Heart left ventricle (tissue), 13 donors: ENCODE measurements around the gene SLC25A13.

Experiments
- POLR2A ChIP-seq, 2 donors: fragments of 450-650 bp; IDR thresholded peaks; one replicate each; pipeline ENCODE4 v1.6.1; 2017; ENCODE audit warnings: antibody characterized with exemption in 2 of 2, mild to moderate bottlenecking in 2 of 2, moderate library complexity in 2 of 2
- TF ChIP-seq, protein P1 (sequence below), 12 donors: fragments of 200-600 bp; sonication (generic) in 4 of 12; IDR thresholded peaks; one replicate each; pipeline versions ENCODE4 v1.5.0 to v1.8.0; 2018 to 2022; ENCODE audit warnings: antibody characterized with exemption in 12 of 12, mild to moderate bottlenecking in 5 of 12
- donor health status: ischemic (EF 13 %, LVEDD 7.1; RV severe dilation, severe dysfunction).
- donor health status: DM: no; HTN: yes; CAD: no.
- donor health status: DM: no; HTN: no; CAD: no.
- donor health status: ischemic (EF 25% LVEDD 6.9; RV normal size, moderate dysfunction).
- donor health status: ischemic (EF 25% LVEDD 5.7; RV mildly dilated, moderate dysfunction).
- donor health status: ischemic (EF 35%, LVEDD 5.7; RV mildly dilated, moderate dysfunction).
- donor health status: nonischemic (EF 11% LVEDD 7.7; RV severe dilation, severe dysfunction).
- donor health status: DM: yes; HTN: yes; CAD: no.
- donor health status: PGD.
- donor health status: ischemic (EF 29% LVEDD 5.4; RV normal size, mild dysfunction).
- donor health status: nonischemic (EF 23%, LVEDD 6.1; RV moderate dilation, normal function).

DNA sequence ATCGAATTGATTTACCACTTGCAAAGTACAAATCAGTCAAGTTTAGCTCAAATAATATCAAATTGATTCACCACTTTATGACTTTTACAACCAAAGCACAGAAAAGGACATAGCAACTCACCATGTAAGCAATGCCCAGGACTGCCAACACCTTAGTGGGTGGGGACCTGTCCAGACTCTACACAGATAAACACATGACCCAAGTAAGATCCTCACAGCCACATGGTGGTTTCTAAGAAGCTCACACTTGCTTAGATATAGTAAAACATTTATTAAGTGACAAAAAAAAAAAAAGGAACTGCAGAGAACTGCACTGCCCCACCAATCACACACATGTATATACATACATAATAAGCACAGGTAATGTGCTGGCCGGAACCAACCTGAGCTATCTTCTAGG is 116.2 kb downstream of the SLC25A13 start:
- TF ChIP-seq, protein P1, sequence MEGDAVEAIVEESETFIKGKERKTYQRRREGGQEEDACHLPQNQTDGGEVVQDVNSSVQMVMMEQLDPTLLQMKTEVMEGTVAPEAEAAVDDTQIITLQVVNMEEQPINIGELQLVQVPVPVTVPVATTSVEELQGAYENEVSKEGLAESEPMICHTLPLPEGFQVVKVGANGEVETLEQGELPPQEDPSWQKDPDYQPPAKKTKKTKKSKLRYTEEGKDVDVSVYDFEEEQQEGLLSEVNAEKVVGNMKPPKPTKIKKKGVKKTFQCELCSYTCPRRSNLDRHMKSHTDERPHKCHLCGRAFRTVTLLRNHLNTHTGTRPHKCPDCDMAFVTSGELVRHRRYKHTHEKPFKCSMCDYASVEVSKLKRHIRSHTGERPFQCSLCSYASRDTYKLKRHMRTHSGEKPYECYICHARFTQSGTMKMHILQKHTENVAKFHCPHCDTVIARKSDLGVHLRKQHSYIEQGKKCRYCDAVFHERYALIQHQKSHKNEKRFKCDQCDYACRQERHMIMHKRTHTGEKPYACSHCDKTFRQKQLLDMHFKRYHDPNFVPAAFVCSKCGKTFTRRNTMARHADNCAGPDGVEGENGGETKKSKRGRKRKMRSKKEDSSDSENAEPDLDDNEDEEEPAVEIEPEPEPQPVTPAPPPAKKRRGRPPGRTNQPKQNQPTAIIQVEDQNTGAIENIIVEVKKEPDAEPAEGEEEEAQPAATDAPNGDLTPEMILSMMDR (IDR thresholded peaks at IDR 0.05) = no peak
- TF ChIP-seq POLR2A (IDR thresholded peaks at IDR 0.05) = no peak
